ENCODE measurements around the gene VMP1.

Gene VMP1

GRCh38 chr17:59786536-59787319, 79.3 kb downstream of the VMP1 start (continued):
- TF ChIP-seq ZNF777 (tag by site-specific recombination; IDR thresholded peaks at IDR 0.05; ENCODE audit: borderline replicate concordance), result no peak
- TF ChIP-seq ZNF2 (tag by site-specific recombination; IDR thresholded peaks at IDR 0.05), result no peak
- no peak for TF ChIP-seq ELK4 (IDR thresholded peaks at IDR 0.05; ENCODE audit: borderline replicate concordance, low read depth, low read length)
- TF ChIP-seq ZNF175 (tag by site-specific recombination; IDR thresholded peaks at IDR 0.05), result no peak
- TF ChIP-seq ZNF24 (tag by site-specific recombination; IDR thresholded peaks at IDR 0.05), result peak; percentile 87
- no peak for TF ChIP-seq ZBTB10 (tag by site-specific recombination; IDR thresholded peaks at IDR 0.05)
- peak; percentile 74 for TF ChIP-seq ZNF335 (tag by site-specific recombination; conservative IDR thresholded peaks at IDR 0.05)
- no peak for TF ChIP-seq ZNF548 (tag by site-specific recombination; IDR thresholded peaks at IDR 0.05)
- TF ChIP-seq ZNF837 (tag by site-specific recombination; IDR thresholded peaks at IDR 0.05), result no peak
- no peak for TF ChIP-seq ZNF596 (tag by site-specific recombination; IDR thresholded peaks at IDR 0.05)
- peak; percentile 90 for TF ChIP-seq BCL11A (tag by site-specific recombination; IDR thresholded peaks at IDR 0.05; ENCODE audit: low read depth)
- TF ChIP-seq ZNF157 (tag by site-specific recombination; IDR thresholded peaks at IDR 0.05), result no peak
- TF ChIP-seq ZNF558 (tag by site-specific recombination; IDR thresholded peaks at IDR 0.05), result no peak; the same call in 1 of the 2 replicates
- TF ChIP-seq BCL11B (tag by site-specific recombination; IDR thresholded peaks at IDR 0.05; ENCODE audit: low read depth), result peak; percentile 63; the same call in 1 of the 2 replicates
- peak; percentile 85 for TF ChIP-seq FEZF1 (tag by site-specific recombination; IDR thresholded peaks at IDR 0.05)
- no peak for TF ChIP-seq ZNF701 (tag by site-specific recombination; IDR thresholded peaks at IDR 0.05)
- peak; percentile 91 for TF ChIP-seq SCRT2 (tag by site-specific recombination; IDR thresholded peaks at IDR 0.05)
- TF ChIP-seq MYNN (tag by site-specific recombination; IDR thresholded peaks at IDR 0.05; ENCODE audit: borderline replicate concordance), result no peak
- peak; percentile 95 for TF ChIP-seq ZNF600 (tag by site-specific recombination; IDR thresholded peaks at IDR 0.05)
- no peak for TF ChIP-seq ZNF266 (tag by site-specific recombination; IDR thresholded peaks at IDR 0.05; ENCODE audit: low read depth)
- no peak for TF ChIP-seq ZNF692 (tag by site-specific recombination; IDR thresholded peaks at IDR 0.05)
- no peak for TF ChIP-seq GFI1B (tag by site-specific recombination; IDR thresholded peaks at IDR 0.05)
- TF ChIP-seq ZNF549 (tag by site-specific recombination; IDR thresholded peaks at IDR 0.05), result no peak
- no peak for TF ChIP-seq ZNF132 (tag by site-specific recombination; IDR thresholded peaks at IDR 0.05; ENCODE audit: borderline replicate concordance)
- no peak for TF ChIP-seq ZBTB8A (tag by site-specific recombination; IDR thresholded peaks at IDR 0.05)
- TF ChIP-seq PRDM1 (tag by site-specific recombination; IDR thresholded peaks at IDR 0.05), result peak; percentile 69
- TF ChIP-seq ZNF274 (IDR thresholded peaks at IDR 0.05; ENCODE audit: low read length), result no peak
- no peak for TF ChIP-seq ZNF274 (tag by site-specific recombination; IDR thresholded peaks at IDR 0.05; ENCODE audit: borderline replicate concordance)
- TF ChIP-seq ZNF843 (tag by site-specific recombination; IDR thresholded peaks at IDR 0.05), result peak; percentile 51; the same call in 1 of the 2 replicates
- no peak for TF ChIP-seq ZNF48 (tag by site-specific recombination; IDR thresholded peaks at IDR 0.05)
- no peak for TF ChIP-seq ZNF521 (tag by site-specific recombination; IDR thresholded peaks at IDR 0.05)
- TF ChIP-seq PRDM6 (tag by site-specific recombination; IDR thresholded peaks at IDR 0.05), result peak; percentile 96
- TF ChIP-seq KLF8 (tag by site-specific recombination; IDR thresholded peaks at IDR 0.05), result peak; percentile 76
- TF ChIP-seq SP2 (tag by site-specific recombination; IDR thresholded peaks at IDR 0.05), result no peak
- TF ChIP-seq ZNF660 (tag by site-specific recombination; IDR thresholded peaks at IDR 0.05), result peak; percentile 94
- TF ChIP-seq ZNF530 (tag by site-specific recombination; IDR thresholded peaks at IDR 0.05; ENCODE audit: low read depth), result no peak
